ENCODE data around the gene SRSF8. TPM values are rescaled to one million over a fixed set of nuclear protein-coding genes. Genes with fewer than 3 reads are reported as not detected.

The SRSF8 gene
- total and polyA plus RNA-seq, 9 of the 15 experiments (the other 6 are each of a cell fraction or from before 2014, with no cell fraction given): 18.0 to 53.4 (median 27.9) TPM

- TF ChIP-seq ZNF717 (CRISPR knock-in tag; IDR thresholded peaks at IDR 0.05) (no peak), SIRT6 (IDR thresholded peaks at IDR 0.05; ENCODE audit: low read depth, low read length) (no peak), STAT5A (IDR thresholded peaks at IDR 0.05; ENCODE audit: borderline replicate concordance, low read length) (no peak; the same call in 1 of the 2 replicates), PPARD (CRISPR knock-in tag; IDR thresholded peaks at IDR 0.05) (no peak), RFX1 (IDR thresholded peaks at IDR 0.05) (no peak), POLR2AphosphoS5 (IDR thresholded peaks at IDR 0.05; ENCODE audit: control insufficient read depth, insufficient read depth, low read depth, low read length) (peak; percentile 36; the same call in 1 of the 2 replicates), ZMIZ1 (IDR thresholded peaks at IDR 0.05; ENCODE audit: low read depth in 2 of 2, low read length in 2 of 2) (no peak), CLOCK (CRISPR knock-in tag; IDR thresholded peaks at IDR 0.05; ENCODE audit: borderline replicate concordance) (no peak), ATF7 (IDR thresholded peaks at IDR 0.05) (peak; percentile 53), ESRRB (CRISPR knock-in tag; IDR thresholded peaks at IDR 0.05; ENCODE audit: borderline replicate concordance) (no peak), SMARCA5 (IDR thresholded peaks at IDR 0.05) (0 out of 2 replicates have a peak, but pooled peaks have one; percentile 11), FOXO4 (CRISPR knock-in tag; IDR thresholded peaks at IDR 0.05) (no peak), ETV1 (tag; conservative IDR thresholded peaks at IDR 0.05; ENCODE audit: low read depth) (peak; percentile 56; the same call in 1 of the 2 replicates), ZEB2 (IDR thresholded peaks at IDR 0.05) (no peak), RNF2 (IDR thresholded peaks at IDR 0.05) (0 out of 2 replicates have a peak, but pooled peaks have one; percentile 41), HMG20A (CRISPR knock-in tag; conservative IDR thresholded peaks at IDR 0.05) (no peak), TOE1 (IDR thresholded peaks at IDR 0.05; ENCODE audit: borderline replicate concordance) (peak; percentile 28; the same call in 1 of the 2 replicates), TOE1 (CRISPR knock-in tag; IDR thresholded peaks at IDR 0.05; ENCODE audit: borderline replicate concordance, low read depth) (no peak), ZNF212 (CRISPR knock-in tag; IDR thresholded peaks at IDR 0.05) (0 out of 2 replicates have a peak, but pooled peaks have one; percentile 50), ETV5 (CRISPR knock-in tag; IDR thresholded peaks at IDR 0.05; ENCODE audit: low read depth) (peak; percentile 50; the same call in 1 of the 2 replicates)
Observed at GRCh38 chr11:95067039-95067840, 521 bp downstream of the SRSF8 start (continued).
